Activated naive CD4-positive, alpha-beta T cell treated with anti-CD3 and anti-CD28 coated beads, Interleukin-2, amount 50 U/mL, for 16 hours (primary cell): ENCODE results near the gene LYRM1.
"Not testable (repeated sequence)": the region's sequence is repeated elsewhere in the genome, so short reads cannot be mapped to it uniquely, and the experiment has no call there.

Experiments used
- DNase-seq: peaks from one replicate; pipeline ENCODE4 v3.0.0-alpha.2; 2020

Gene LYRM1

GRCh38 chr16:20903116-20903898, 2.7 kb downstream of the LYRM1 start:
- no peak for DNase-seq

- DNase-seq, result no peak
Observed at GRCh38 chr16:20903899-20904506, 3.4 kb downstream of the LYRM1 start.

GRCh38 chr16:20904507-20905081, 4.0 kb downstream of the LYRM1 start:
- DNase-seq, result no peak

GRCh38 chr16:20905576-20905975, 5.0 kb downstream of the LYRM1 start:
- DNase-seq, result no peak

DNA sequence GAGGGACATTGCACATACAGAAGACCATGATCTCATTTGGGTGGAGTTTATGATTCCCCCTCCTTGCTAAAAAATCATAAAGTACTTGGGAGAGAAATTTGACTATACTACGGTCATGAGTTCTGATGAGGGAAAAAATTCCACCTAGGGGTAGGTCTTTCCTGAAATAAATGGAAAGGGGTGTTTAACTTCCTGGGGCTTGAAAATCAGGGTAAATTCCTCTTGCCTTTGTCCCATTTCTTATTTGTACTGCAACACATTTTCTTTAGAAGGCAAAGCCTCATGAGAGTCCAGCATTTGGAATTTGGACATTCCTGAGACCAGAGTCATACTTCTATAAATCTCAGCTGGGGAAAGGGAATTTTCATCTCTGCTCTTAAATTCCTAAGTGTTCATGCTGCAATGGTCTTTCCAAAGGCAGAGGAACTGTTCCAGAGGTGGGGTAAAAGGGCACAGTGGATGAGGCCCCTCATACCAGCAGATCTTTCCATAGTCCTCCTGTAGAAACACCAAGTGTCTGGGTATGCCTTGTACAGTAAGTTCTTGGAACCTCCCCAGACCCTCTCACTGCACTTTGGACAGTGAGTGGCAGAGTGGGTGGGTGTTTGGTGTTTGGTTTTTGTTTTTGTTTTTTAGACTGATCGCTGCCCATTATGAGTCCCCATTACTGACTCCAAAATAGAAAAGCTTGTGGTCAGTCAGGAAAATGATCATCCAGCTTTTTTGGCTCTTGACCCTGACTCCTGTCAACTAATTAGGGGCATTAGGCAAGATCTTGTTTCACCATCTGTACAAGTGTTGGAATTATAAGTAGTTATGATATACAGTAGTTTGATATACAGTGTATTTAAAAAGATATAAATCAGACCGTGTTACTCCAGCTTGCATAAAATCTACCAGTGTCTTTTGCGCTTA, 6.0 kb downstream of the LYRM1 start:
- DNase-seq, result no peak

DNA sequence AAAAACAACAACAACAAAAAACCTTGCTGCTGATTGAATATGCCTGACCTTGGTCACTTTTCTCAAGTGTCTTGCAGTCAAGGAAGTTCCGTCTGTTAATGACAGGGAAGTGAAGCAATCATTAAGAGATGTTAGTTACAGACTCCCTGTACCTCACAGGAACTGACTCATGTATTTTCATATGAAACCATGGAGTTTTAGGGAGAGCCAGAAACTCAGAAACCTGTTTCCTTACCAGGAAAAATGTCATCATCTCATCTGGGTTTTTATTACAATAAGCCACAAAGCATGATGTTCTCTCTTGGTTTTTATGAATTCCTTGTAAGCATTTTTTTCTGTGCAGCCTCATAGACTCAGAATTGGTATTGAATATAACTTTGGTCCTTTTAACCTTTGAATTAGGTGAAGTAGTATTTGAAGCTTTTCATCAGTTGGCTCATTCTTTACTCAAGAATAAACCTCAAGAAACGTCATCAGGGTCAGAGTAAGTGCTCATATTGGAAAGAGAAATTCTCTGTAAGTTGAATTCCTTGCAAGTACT, 10.3 kb downstream of the LYRM1 start:
- no peak for DNase-seq

DNA sequence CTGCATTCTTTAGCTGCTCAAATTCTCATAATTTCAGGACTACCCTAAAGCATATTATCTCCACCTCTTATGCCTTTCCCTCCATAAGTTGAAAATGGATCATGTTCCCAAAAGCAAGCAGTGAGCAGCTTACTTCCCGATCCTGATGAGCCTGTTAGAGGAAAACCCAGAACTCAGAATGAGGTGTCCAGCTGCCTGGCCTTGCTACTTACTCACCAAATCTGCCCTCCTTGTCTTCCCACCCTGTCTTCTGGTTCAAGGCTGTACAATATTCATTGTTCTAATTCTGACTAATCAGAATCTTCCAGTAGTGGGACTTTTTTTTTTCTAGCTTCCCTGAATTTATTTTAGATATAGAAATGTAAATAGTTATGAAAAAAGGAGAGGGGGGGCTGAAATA, 10.8 kb downstream of the LYRM1 start:
- DNase-seq, result no peak

- no peak for DNase-seq
Observed at GRCh38 chr16:20916289-20916688, 15.7 kb downstream of the LYRM1 start.

- no peak for DNase-seq
Observed at GRCh38 chr16:20916942-20917341, 16.4 kb downstream of the LYRM1 start.

GRCh38 chr16:20918486-20919239, 18.1 kb downstream of the LYRM1 start:
- DNase-seq, result no peak

DNA sequence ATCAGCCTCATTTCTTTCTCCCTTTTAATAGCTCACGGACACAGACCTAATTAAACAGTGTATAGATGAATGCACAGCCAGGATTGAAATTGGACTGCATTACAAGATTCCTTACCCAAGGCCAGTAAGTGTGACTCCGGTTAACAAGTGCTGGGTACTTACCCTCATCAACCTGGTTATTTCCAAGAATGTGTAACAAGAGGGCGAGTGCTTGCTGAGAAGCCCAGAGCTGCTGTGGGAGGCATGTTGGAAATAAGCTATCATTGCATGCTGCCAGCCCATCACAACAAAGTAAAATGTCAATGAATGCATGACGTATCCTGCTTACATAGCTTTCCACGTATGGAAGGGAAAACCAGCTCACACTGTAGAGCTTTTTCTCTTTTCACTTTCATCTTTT, 19.5 kb downstream of the LYRM1 start:
- DNase-seq, result no peak

- no peak for DNase-seq
Observed at GRCh38 chr16:20920799-20921198, 20.2 kb downstream of the LYRM1 start.

- DNase-seq, result no peak
Observed at GRCh38 chr16:20923876-20924275, 23.3 kb downstream of the LYRM1 start.

DNA sequence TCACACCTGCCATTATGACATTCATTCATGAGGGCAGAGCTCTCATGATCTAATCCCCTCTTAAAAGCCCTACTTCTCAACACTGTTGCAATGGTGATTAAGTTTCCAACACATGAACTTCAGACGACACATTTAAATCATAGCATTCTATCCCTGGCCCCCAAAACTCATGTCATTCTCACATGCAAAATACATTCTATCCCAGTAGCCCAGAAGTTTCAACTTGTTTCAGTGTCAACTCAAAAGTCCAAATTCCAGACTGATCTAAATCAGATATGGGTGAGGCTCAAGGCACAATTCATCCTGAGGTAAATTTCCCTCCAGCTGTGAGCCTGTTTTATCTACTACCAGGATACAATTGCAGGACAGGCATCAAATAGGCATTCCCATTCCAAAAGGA, 25.2 kb downstream of the LYRM1 start:
- no peak for DNase-seq

GRCh38 chr16:20928774-20929411, 28.3 kb downstream of the LYRM1 start:
- no peak for DNase-seq

- not testable (repeated sequence) for DNase-seq
Observed at GRCh38 chr16:20929676-20930364, 29.2 kb downstream of the LYRM1 start.

- DNase-seq, result no peak
Observed at GRCh38 chr16:20930365-20930690, 29.8 kb downstream of the LYRM1 start.

GRCh38 chr16:20931066-20931600, 30.6 kb downstream of the LYRM1 start:
- DNase-seq, result no peak

GRCh38 chr16:20933589-20933988, 33.0 kb downstream of the LYRM1 start:
- DNase-seq, result no peak

DNA sequence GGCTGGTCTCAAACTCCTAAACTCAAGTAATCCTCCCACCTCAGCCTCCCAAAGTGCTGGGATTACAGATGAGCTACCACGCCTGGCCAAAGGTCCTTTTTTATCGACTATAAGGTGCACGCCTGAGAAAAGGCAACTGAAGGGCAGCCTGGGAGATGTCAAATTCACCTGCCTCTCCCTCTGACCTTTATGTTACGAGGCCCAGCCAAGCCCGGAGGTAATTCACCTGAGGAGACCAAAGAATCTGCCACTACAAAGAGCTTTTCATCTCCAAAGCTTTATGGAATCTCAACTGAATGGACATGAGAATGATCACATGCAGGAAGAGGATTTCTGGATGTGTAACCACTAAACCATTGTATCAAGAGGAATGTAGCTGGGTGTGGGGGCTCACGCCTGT, 37.2 kb downstream of the LYRM1 start:
- DNase-seq, result no peak

DNA sequence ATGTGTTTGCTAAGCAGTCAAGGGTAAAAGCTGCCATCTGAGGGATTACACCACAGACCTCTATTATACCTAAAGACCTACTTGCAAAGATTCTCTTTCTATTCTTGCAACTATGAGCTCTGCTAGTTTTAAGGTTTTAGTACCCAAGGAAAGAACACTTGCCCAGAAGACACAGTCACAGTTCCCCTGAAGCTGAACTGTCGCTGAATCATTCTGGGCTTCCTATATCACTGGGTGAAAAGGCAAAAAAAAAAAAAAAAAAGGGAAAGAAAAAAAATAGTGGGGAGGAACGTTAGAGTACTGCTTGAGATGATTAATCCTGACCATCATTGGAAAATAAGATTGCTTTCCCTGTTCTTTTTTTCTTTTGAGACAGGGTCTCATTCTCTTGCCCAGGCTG, 37.9 kb downstream of the LYRM1 start:
- no peak for DNase-seq
